ENCODE data around the gene ELMO1. TPM values are rescaled to one million over a fixed set of nuclear protein-coding genes. Genes with fewer than 3 reads are reported as not detected.

The ELMO1 gene
- total and polyA plus RNA-seq, 12 donors, result 7.5 to 46.8 (median 14.9) TPM

DNA sequence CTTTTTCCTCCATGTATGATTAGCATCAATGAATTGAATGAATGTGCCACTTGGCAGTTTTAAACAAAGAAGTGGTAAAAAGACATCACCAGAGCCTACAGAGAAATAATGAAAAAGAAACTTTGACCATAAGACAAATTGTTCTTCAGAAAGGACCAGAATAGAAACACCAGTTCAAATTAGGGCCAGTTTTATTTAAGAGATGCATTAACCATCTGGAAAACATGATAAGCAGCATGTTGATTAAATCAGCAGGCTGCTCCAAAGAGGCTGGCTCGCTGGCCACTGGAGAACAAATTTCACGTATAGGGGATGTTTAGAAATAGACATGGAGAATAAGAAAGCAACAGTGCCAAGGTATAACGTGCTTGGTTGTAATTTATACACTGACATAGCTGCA is 482.0 kb downstream of the ELMO1 start:
- intact Hi-C loops (cut with DNase I), result loop anchor here in 1 of 2 donors (5.0 kb wide), 1 partner anchor 216 kb away; no protein-coding TSS in a partner anchor
- Histone ChIP-seq H3K4me3 (no peak overlapping the region), H3K9me3 (replicated peaks in 1 of 3) (no peaks in the 10 kb centered on the region), H3K36me3 (replicated peaks in 1 of 2) (no peaks in the 10 kb centered on the region), H3K27me3 (no peaks in the 10 kb centered on the region), H3K4me1 (replicated peaks in 1 of 2) (peaks cover 0 to 5% of the 10 kb centered on the region in 2 donors), H3K27ac (peak overlapping the region in 1 of 5 donors; percentile 18)
- 57 to 70% (median 60%) methylated on average over 3 of the region's 3 CpGs for WGBS, 4 donors
- TF ChIP-seq POLR2A (IDR thresholded peaks at IDR 0.05), result no peak
- TF ChIP-seq CTCF (IDR thresholded peaks at IDR 0.05), result no peak
- DNase-seq, result no peak

- Histone ChIP-seq H3K4me3 (no peak overlapping the region), H3K27ac (peak overlapping the region in 1 of 5 donors; percentile 18), H3K4me1 (replicated peaks in 1 of 2) (peaks cover 0 to 5% of the 10 kb centered on the region in 2 donors), H3K36me3 (replicated peaks in 1 of 2) (no peaks in the 10 kb centered on the region), H3K9me3 (replicated peaks in 1 of 3) (no peaks in the 10 kb centered on the region), H3K27me3 (no peaks in the 10 kb centered on the region)
- TF ChIP-seq CTCF (IDR thresholded peaks at IDR 0.05) (no peak), POLR2A (IDR thresholded peaks at IDR 0.05) (no peak)
- 38 to 71% (median 66%) methylated on average over 3 of the region's 3 CpGs for WGBS, 4 donors
- no peak for DNase-seq
- intact Hi-C loops (cut with DNase I), result loop anchor here in 1 of 2 donors (5.0 kb wide), 1 partner anchor 216 kb away; no protein-coding TSS in a partner anchor
Measured at GRCh38 chr7:36966039-36966438, 482.6 kb downstream of the ELMO1 start.

DNA sequence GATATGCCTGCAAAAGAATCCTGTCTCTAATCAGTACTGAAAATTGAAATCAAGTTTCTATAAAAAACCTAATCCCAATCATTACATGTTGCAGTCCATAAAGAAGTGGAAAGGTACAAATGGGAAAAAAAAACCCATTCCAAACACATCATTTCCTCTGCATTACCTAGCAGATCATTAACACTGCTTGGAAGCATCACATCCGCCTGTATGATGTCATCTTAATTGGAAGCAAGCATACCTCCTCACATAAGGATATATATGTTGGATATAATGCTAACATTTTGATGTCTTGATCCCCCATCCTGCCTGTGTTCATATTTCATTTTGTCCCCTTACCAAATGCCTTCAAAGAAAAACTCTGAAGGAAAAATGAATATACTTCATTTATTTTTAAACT is 483.0 kb downstream of the ELMO1 start:
- H3K27me3 ChIP-seq, result no peaks in the 10 kb centered on the region
- H3K4me1 ChIP-seq (replicated peaks in 1 of 2), result peaks cover 0 to 5% of the 10 kb centered on the region in 2 donors
- H3K36me3 ChIP-seq (replicated peaks in 1 of 2), result no peaks in the 10 kb centered on the region
- TF ChIP-seq POLR2A (IDR thresholded peaks at IDR 0.05) (no peak), CTCF (IDR thresholded peaks at IDR 0.05) (no peak)
- no peak overlapping the region for H3K4me3 ChIP-seq
- H3K9me3 ChIP-seq (replicated peaks in 1 of 3), result no peaks in the 10 kb centered on the region
- H3K27ac ChIP-seq, result no peak overlapping the region
- no peak for DNase-seq
- WGBS, 4 donors, result 93 to 97% (median 95%) methylated on average over 1 of the region's 1 CpG
- intact Hi-C loops (cut with DNase I), result loop anchor here in 1 of 2 donors (5.0 kb wide), 1 partner anchor 217 kb away; no protein-coding TSS in a partner anchor

DNA sequence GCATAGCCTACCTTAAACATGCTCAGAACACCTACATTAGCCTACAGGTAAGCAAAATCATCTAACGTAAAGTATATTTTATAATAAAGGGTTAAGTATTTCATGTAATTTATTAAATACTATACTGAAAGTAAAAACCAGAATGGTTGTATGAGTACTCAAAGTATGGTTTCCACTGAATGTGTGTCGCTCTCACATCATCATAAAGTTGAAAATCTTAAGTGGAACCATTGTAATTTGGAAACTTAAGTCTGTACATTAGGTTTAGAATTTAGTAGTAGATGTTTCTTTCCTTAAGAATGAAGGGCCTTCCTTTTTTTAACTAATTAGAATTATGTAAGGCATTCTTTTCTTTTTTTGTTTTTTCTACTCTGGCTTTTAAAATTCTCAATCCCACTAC is 484.4 kb downstream of the ELMO1 start:
- DNase-seq, result no peak
- no peak for TF ChIP-seq CTCF (IDR thresholded peaks at IDR 0.05)
- Histone ChIP-seq H3K4me1 (replicated peaks in 1 of 2) (peaks cover 0 to 5% of the 10 kb centered on the region in 2 donors), H3K36me3 (replicated peaks in 1 of 2) (no peaks in the 10 kb centered on the region), H3K27ac (no peak overlapping the region), H3K27me3 (no peaks in the 10 kb centered on the region), H3K9me3 (replicated peaks in 1 of 3) (no peaks in the 10 kb centered on the region), H3K4me3 (no peak overlapping the region)
- 86 to 98% (median 92%) methylated on average over 2 of the region's 2 CpGs for WGBS, 4 donors
- intact Hi-C loops (cut with DNase I), result no loop called here

Data from adrenal gland (tissue), 12 donors.